Left lung (tissue), 10 donors: ENCODE results near the gene HOMEZ. TPM values are rescaled to one million over a fixed set of nuclear protein-coding genes. Genes with fewer than 3 reads are reported as not detected.
"Not testable (repeated sequence)": the region's sequence is repeated elsewhere in the genome, so short reads cannot be mapped to it uniquely, and the experiment has no call there.

ENCODE experiments used
- ATAC-seq: fragments of 200-7000 bp; cut with Tn5 transposase; one replicate; pipeline ENCODE4 v1.9.1; 2020; ENCODE audit warnings: moderate library complexity
- DNase-seq, 4 donors: peaks; one replicate each; pipeline ENCODE4 v3.0.0-alpha.2; 2013 to 2020
- H3K27ac ChIP-seq, 2 donors: fragments of 200-600 bp; sonication (generic) in 1 of 2; one replicate each; pipeline versions ENCODE4 v1.5.0 to v1.8.0; 2020 to 2021
- H3K27me3 ChIP-seq, 2 donors: fragments of 200-600 bp; sonication (generic) in 1 of 2; one replicate each; pipeline versions ENCODE4 v1.5.0 to v1.8.0; 2020 to 2021
- H3K36me3 ChIP-seq, 2 donors: fragments of 200-600 bp; sonication (generic) in 1 of 2; one replicate each; pipeline versions ENCODE4 v1.5.0 to v1.8.0; 2020 to 2021
- H3K4me1 ChIP-seq, 2 donors: fragments of 200-600 bp; one replicate each; pipeline ENCODE4 v1.8.0; 2021
- H3K4me3 ChIP-seq, 2 donors: fragments of 200-600 bp; sonication (generic) in 1 of 2; one replicate each; pipeline versions ENCODE4 v1.5.0 to v1.8.0; 2020 to 2021; ENCODE audit warnings: mild to moderate bottlenecking in 1 of 2
- H3K9me3 ChIP-seq, 2 donors: fragments of 200-600 bp; sonication (generic) in 1 of 2; one replicate each; pipeline versions ENCODE4 v1.5.0 to v1.8.0; 2020 to 2021
- CTCF ChIP-seq, 2 donors: fragments of 200-600 bp; sonication (generic) in 1 of 2; IDR thresholded peaks; one replicate each; pipeline versions ENCODE4 v1.5.0 to v1.8.0; 2021; ENCODE audit warnings: antibody characterized with exemption in 2 of 2
- intact Hi-C, 2 donors: fragments of 100-400 bp; cut with DNase I; formaldehyde crosslinking; loops; one replicate each; pipeline versions ENCODE4 v1.11.2 to v1.14.2; 2022
- polyA plus RNA-seq, 6 donors: library from polyadenylated mRNA; unstranded; fragments of 120-200 nt; gene quantifications; one replicate each; pipeline ENCODE4 v1.2.1, GENCODE V29; 2013; ENCODE audit not compliant: insufficient read length in 6 of 6
- total RNA-seq, 2 donors: library from RNA; stranded (reverse); fragmentation: NEBNext Ultra II Directional; extraction: Animal tissue kit (Norgen Biotek cat#: 25700); gene quantifications; one replicate each; pipeline ENCODE4 v1.2.1, GENCODE V29; 2021
- donor health status: DM: no; HTN: yes; CAD: no.
- donor health status: DM: no; HTN: no; CAD: no.

The HOMEZ gene
- total and polyA plus RNA-seq, 8 donors = 11.9 to 18.6 (median 15.4) TPM

GRCh38 chr14:23281247-23281646 is 4.7 kb downstream of the HOMEZ start:
- no peak for TF ChIP-seq CTCF (IDR thresholded peaks at IDR 0.05)
- no peak for ATAC-seq
- intact Hi-C loops = no loop called here
- no peaks in the 10 kb centered on the region for H3K9me3 ChIP-seq
- H3K27ac ChIP-seq = no peak overlapping the region
- H3K27me3 ChIP-seq = no peaks in the 10 kb centered on the region
- H3K36me3 ChIP-seq = peaks cover 0 to 18% of the 10 kb centered on the region in 2 donors
- peaks cover 4 to 17% of the 10 kb centered on the region in 2 donors for H3K4me1 ChIP-seq
- H3K4me3 ChIP-seq = no peak overlapping the region
- no peak for DNase-seq

- DNase-seq, H3K27ac ChIP-seq, ATAC-seq: not testable (repeated sequence)
Observed at GRCh38 chr14:23277928-23278327, 8.0 kb downstream of the HOMEZ start.

GRCh38 chr14:23277189-23277588 is 8.7 kb downstream of the HOMEZ start:
- TF ChIP-seq CTCF (IDR thresholded peaks at IDR 0.05) = no peak
- Histone ChIP-seq H3K27ac (no peak overlapping the region), H3K9me3 (no peaks in the 10 kb centered on the region), H3K4me1 (no peaks in the 10 kb centered on the region), H3K4me3 (no peak overlapping the region), H3K27me3 (no peaks in the 10 kb centered on the region), H3K36me3 (peaks cover 0 to 27% of the 10 kb centered on the region in 2 donors)
- intact Hi-C loops = no loop called here
- ATAC-seq = no peak
- DNase-seq = no peak

More at GRCh38 chr14:23277928-23278327, 8.0 kb downstream of the HOMEZ start:
- H3K27me3 ChIP-seq, H3K4me3 ChIP-seq, H3K4me1 ChIP-seq, H3K9me3 ChIP-seq, intact Hi-C loops: not testable (repeated sequence)
- peaks cover 0 to 31% of the 10 kb centered on the region in 2 donors for H3K36me3 ChIP-seq

- H3K36me3 ChIP-seq = peaks cover 0 to 22% of the 10 kb centered on the region in 2 donors
- ATAC-seq = no peak
- no peaks in the 10 kb centered on the region for H3K4me1 ChIP-seq
- DNase-seq = no peak
- H3K27me3 ChIP-seq = no peaks in the 10 kb centered on the region
- H3K9me3 ChIP-seq = no peaks in the 10 kb centered on the region
- no peak for TF ChIP-seq CTCF (IDR thresholded peaks at IDR 0.05)
- intact Hi-C loops = no loop called here
- H3K27ac ChIP-seq = no peak overlapping the region
- H3K4me3 ChIP-seq = no peak overlapping the region
Observed at GRCh38 chr14:23275412-23275811, 10.5 kb downstream of the HOMEZ start.

GRCh38 chr14:23269193-23269592 is 16.7 kb downstream of the HOMEZ start:
- Histone ChIP-seq H3K4me3 (no peak overlapping the region), H3K27ac (no peak overlapping the region), H3K4me1 (no peaks in the 10 kb centered on the region), H3K36me3 (no peaks in the 10 kb centered on the region), H3K27me3 (no peaks in the 10 kb centered on the region), H3K9me3 (no peaks in the 10 kb centered on the region)
- no peak for TF ChIP-seq CTCF (IDR thresholded peaks at IDR 0.05)
- DNase-seq (no peak), ATAC-seq (no peak)
- intact Hi-C loops = no loop called here

GRCh38 chr14:23260849-23261248 is 25.1 kb downstream of the HOMEZ start:
- H3K9me3 ChIP-seq, H3K27ac ChIP-seq, H3K4me3 ChIP-seq, intact Hi-C loops, H3K36me3 ChIP-seq, H3K4me1 ChIP-seq, ATAC-seq, DNase-seq: not testable (repeated sequence)
- H3K27me3 ChIP-seq = peaks cover 0 to 14% of the 10 kb centered on the region in 2 donors
